Measurements from ENCODE around the gene SEC14L2.

GRCh38 chr22:30382340-30382739, 14.5 kb upstream of the SEC14L2 start:
- no peak for TF ChIP-seq POLR2AphosphoS5 (IDR thresholded peaks at IDR 0.05; ENCODE audit: borderline replicate concordance, low read depth, low read length)
- TF ChIP-seq EZH2 (IDR thresholded peaks at IDR 0.05), result no peak

Data from SK-N-MC (cell line).